Measurements from ENCODE around the gene PLCB2. TPM values are rescaled to one million over a fixed set of nuclear protein-coding genes. Genes with fewer than 3 reads are reported as not detected.

Gene PLCB2
- total RNA-seq, 1 experiment from 2014 or later = 0.92 TPM

GRCh38 chr15:40310001-40310959 is 2.5 kb upstream of the PLCB2 start:
- Histone ChIP-seq H3F3A (ENCODE audit: insufficient read depth, low read depth) (peaks cover 5% of the 10 kb centered on the region), H3K9me2 (ENCODE audit: insufficient read depth) (no peaks in the 10 kb centered on the region), H2AFZ (no peak overlapping the region), H3K4me2 (no peak overlapping the region), H3K27me3 (ENCODE audit: insufficient read depth, low read depth) (no peaks in the 10 kb centered on the region), H3K4me3 (no peak overlapping the region), H3K79me2 (ENCODE audit: low read depth) (no peaks in the 10 kb centered on the region), H3K9me3 (ENCODE audit: insufficient read depth, low read depth) (no peaks in the 10 kb centered on the region), H3K27ac (no peak overlapping the region), H3K36me3 (ENCODE audit: low read depth) (no peaks in the 10 kb centered on the region), H4K20me1 (ENCODE audit: insufficient read depth) (no peaks in the 10 kb centered on the region), H3K4me1 (replicated peaks; ENCODE audit: insufficient read depth) (peaks cover 9% of the 10 kb centered on the region)
- BruUV-seq (replicated peaks) = no TSS peak
- POLR2A ChIA-PET (ENCODE audit: unreplicated experiment) = interaction anchor here (0.5 to 0.7 kb wide), 2 partner anchors 31 to 377 kb away, joined by 3 to 5 read pairs; partner anchors contain the start of gene EIF2AK4
- peak in 1 of 2 experiments; percentile 55 for DNase-seq
- TF ChIP-seq CTCF (conservative IDR thresholded peaks at IDR 0.05) (peak; percentile 74), EZH2 (IDR thresholded peaks at IDR 0.05; ENCODE audit: low read depth) (no peak)
- intact Hi-C loops (cut with micrococcal nuclease; ENCODE audit: unreplicated experiment) = loop anchor here (1.0 kb wide), 1 partner anchor 31 kb away; no protein-coding TSS in a partner anchor
- CTCF ChIA-PET = interaction anchor here (0.6 to 1.9 kb wide), 3 partner anchors 19 to 65 kb away, joined by 5 to 11 read pairs (median 5); no protein-coding TSS in a partner anchor

GRCh38 chr15:40309344-40309862 is 1.7 kb upstream of the PLCB2 start:
- POLR2A ChIA-PET (ENCODE audit: unreplicated experiment) = interaction anchor here (0.7 kb wide), 1 partner anchor 30 kb away, joined by 5 read pairs; no protein-coding TSS in a partner anchor
- no TSS peak for BruUV-seq (replicated peaks)

More at GRCh38 chr15:40309344-40309862, 1.7 kb upstream of the PLCB2 start:
- H3K4me3 ChIP-seq = no peak overlapping the region
- H3K9me2 ChIP-seq (ENCODE audit: insufficient read depth) = no peaks in the 10 kb centered on the region
- peaks cover 9% of the 10 kb centered on the region for H3K4me1 ChIP-seq (replicated peaks; ENCODE audit: insufficient read depth)
- no peak overlapping the region for H2AFZ ChIP-seq
- H3K27me3 ChIP-seq (ENCODE audit: insufficient read depth, low read depth) = no peaks in the 10 kb centered on the region
- H3F3A ChIP-seq (ENCODE audit: insufficient read depth, low read depth) = peaks cover 5% of the 10 kb centered on the region
- CTCF ChIA-PET = interaction anchor here (0.6 to 1.9 kb wide), 5 partner anchors 18 to 225 kb away, joined by 3 to 11 read pairs (median 4); no protein-coding TSS in a partner anchor
- intact Hi-C loops (cut with micrococcal nuclease; ENCODE audit: unreplicated experiment) = no loop called here
- no peaks in the 10 kb centered on the region for H3K79me2 ChIP-seq (ENCODE audit: low read depth)
- DNase-seq = no peak
- no peak overlapping the region for H3K27ac ChIP-seq
- H3K36me3 ChIP-seq (ENCODE audit: low read depth) = no peaks in the 10 kb centered on the region
- H3K9me3 ChIP-seq (ENCODE audit: insufficient read depth, low read depth) = no peaks in the 10 kb centered on the region
- no peak for TF ChIP-seq EZH2 (IDR thresholded peaks at IDR 0.05; ENCODE audit: low read depth)
- no peak for TF ChIP-seq CTCF (conservative IDR thresholded peaks at IDR 0.05)
- H3K4me2 ChIP-seq = no peak overlapping the region
- H4K20me1 ChIP-seq (ENCODE audit: insufficient read depth) = no peaks in the 10 kb centered on the region
